HG02938 (cell line): ENCODE data around the gene RNF34.
A peak's percentile ranks its signal among the peaks of the same experiment; 100 is the strongest.

Experiments used
- ATAC-seq: cut with Tn5 transposase; IDR thresholded peaks from one replicate; pipeline ENCODE4 v1.9.1; 2021; ENCODE audit warnings: mild to moderate bottlenecking, moderate library complexity; ENCODE audit not compliant: unreplicated experiment

Gene RNF34

GRCh38 chr12:121388421-121388981 is 11.4 kb upstream of the RNF34 start:
- ATAC-seq = no peak

GRCh38 chr12:121390856-121391255 is 9.1 kb upstream of the RNF34 start:
- no peak for ATAC-seq

- ATAC-seq = no peak
Observed at GRCh38 chr12:121391619-121392324, 8.1 kb upstream of the RNF34 start.

- no peak for ATAC-seq
Observed at GRCh38 chr12:121392325-121392716, 7.6 kb upstream of the RNF34 start.

GRCh38 chr12:121397521-121397920 is 2.4 kb upstream of the RNF34 start:
- ATAC-seq = no peak

GRCh38 chr12:121398355-121398754 is 1.6 kb upstream of the RNF34 start:
- no peak for ATAC-seq

GRCh38 chr12:121400332-121401139 is 618 bp downstream of the RNF34 start:
- peak; percentile 49 for ATAC-seq

- ATAC-seq = no peak
Observed at GRCh38 chr12:121403721-121404120, 3.8 kb downstream of the RNF34 start.

- no peak for ATAC-seq
Observed at GRCh38 chr12:121404734-121405133, 4.8 kb downstream of the RNF34 start.

- no peak for ATAC-seq
Observed at GRCh38 chr12:121405211-121405610, 5.3 kb downstream of the RNF34 start.

- ATAC-seq = no peak
Observed at GRCh38 chr12:121413917-121414316, 14.0 kb downstream of the RNF34 start.

- ATAC-seq = no peak
Observed at GRCh38 chr12:121417847-121418246, 17.9 kb downstream of the RNF34 start.

GRCh38 chr12:121420109-121420508 is 20.2 kb downstream of the RNF34 start:
- no peak for ATAC-seq

- no peak for ATAC-seq
Observed at GRCh38 chr12:121423253-121423652, 23.3 kb downstream of the RNF34 start.

- no peak for ATAC-seq
Observed at GRCh38 chr12:121423682-121424623, 24.0 kb downstream of the RNF34 start.

- no peak for ATAC-seq
Observed at GRCh38 chr12:121424624-121424975, 24.7 kb downstream of the RNF34 start.

- ATAC-seq = no peak
Observed at GRCh38 chr12:121427556-121428050, 27.7 kb downstream of the RNF34 start.

GRCh38 chr12:121428883-121429282 is 29.0 kb downstream of the RNF34 start:
- no peak for ATAC-seq

GRCh38 chr12:121430833-121431415 is 31.0 kb downstream of the RNF34 start:
- ATAC-seq = no peak

GRCh38 chr12:121432740-121433480 is 33.0 kb downstream of the RNF34 start:
- no peak for ATAC-seq
